Lung microvascular endothelial cell (primary cell): ENCODE data around the gene EGLN3. TPM values are rescaled to one million over a fixed set of nuclear protein-coding genes. Genes with fewer than 3 reads are reported as not detected.

Experiments
- DNase-seq, 2 donors: peaks; one replicate each; pipeline versions ENCODE4 v3.0.0 to v3.0.0-alpha.2; 2010; ENCODE audit warnings: low read depth in 2 of 2
- total RNA-seq: library from RNA; depleted of rRNA; stranded (reverse); fragments of >200 nt; gene quantifications from 2 replicates; pipeline ENCODE4 v1.2.1, GENCODE V29; 2014

Gene EGLN3
- total RNA-seq, 1 donor from 2014 or later: 6.2 TPM

GRCh38 chr14:33915682-33916081, 35.2 kb downstream of the EGLN3 start:
- no peak for DNase-seq

DNA sequence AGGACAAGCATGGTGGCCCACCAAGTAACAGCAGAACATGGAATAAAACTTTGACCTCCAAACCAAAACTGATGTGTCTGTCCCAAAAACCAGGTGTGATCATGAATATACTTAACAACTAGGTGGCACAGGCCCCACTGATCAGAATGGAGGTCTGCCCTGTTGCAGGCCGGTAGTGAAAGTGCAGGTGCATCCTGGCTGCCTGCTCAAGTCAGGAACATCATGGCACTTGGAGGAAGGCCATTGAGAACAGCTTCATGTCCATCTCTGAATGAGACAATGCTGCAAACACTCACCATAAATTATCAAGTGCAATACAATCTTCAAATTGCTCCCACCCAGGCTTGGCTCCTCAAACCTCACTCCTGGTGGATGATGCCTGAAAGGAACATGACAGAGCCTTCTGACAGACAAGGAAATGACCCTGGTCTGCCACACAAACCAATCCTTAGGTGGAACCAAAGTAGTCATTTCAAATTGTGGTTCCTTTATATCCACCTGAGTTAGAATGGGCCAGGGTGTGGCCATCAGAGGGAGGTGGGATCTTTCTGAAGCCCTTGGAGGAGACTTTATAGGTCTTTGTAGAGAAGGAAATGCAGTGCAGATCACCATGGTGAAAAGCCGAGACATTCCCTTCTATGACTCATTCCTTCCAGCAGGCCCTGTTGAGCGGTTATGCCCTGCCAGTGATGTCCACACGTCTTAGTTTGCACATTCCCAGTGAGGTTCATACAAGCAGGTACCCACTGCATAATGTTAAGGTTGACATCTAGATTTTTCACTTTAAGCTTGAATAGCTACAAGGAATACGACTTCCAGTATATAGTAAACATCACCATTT, 36.0 kb downstream of the EGLN3 start:
- peak; percentile 23 to 85 for DNase-seq

DNA sequence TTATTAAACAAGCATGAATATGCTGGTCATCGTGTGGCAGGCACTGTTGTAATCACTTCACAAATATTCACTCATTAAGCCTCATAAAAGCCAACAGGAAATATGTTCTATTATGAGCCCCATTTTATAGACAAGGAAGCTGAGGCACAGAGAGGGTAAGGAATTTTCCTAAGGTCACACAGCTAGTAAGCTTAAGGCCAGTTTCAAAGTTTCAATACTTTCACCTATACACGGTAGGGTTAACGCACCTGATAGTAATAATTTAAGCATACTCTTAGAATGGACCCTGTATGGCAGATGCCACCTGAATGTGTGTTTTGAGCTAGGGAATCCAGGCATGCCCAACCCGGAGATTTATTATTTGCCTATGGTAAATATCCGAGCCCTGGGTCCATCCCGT, 39.8 kb downstream of the EGLN3 start:
- no peak for DNase-seq

- no peak for DNase-seq
These were observed 40.4 kb downstream of the EGLN3 start for GRCh38 chr14:33910435-33910834.

- DNase-seq: no peak
These were observed 41.3 kb downstream of the EGLN3 start for GRCh38 chr14:33909380-33910084.

GRCh38 chr14:33908540-33909223, 42.2 kb downstream of the EGLN3 start:
- DNase-seq: no peak

DNA sequence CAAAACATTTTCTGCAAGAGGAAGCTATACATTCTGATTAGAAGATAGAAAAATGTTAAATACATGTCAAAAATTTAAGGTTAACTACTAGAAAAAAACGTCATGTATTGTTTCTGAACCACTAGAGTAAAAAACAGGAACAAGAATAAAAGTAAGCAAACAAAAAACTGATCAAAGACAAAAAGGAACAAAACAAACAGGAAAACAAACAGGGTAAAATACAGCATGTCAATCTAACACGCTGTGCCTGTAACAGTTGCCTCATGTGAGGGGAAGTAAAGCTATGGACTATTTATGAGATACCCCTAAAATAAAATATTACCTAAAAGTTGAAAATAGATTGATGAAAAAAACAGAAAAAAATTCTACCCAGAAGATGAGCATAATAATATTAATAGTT, 43.9 kb downstream of the EGLN3 start:
- no peak for DNase-seq

GRCh38 chr14:33904609-33905008, 46.3 kb downstream of the EGLN3 start:
- no peak for DNase-seq

DNA sequence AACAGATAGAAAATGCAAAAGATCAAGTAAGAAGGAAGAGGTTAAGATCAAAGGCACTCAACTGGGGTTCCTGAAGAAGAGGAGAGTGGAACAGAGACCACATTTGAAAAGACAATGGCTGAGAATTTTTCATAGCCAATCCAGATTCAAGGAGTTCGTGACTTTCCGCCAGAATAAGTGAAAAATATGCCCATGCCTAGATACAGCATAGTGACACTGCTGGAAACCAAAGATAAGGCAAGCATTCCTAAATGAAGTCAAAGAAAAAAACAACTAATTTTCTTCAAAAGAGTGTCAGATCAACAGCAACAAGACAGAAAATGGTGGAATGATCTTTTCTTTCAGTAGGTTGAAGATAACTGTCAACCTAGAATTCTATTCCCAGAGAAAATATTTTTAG, 47.5 kb downstream of the EGLN3 start:
- DNase-seq: no peak

- DNase-seq: no peak
These were observed 48.5 kb downstream of the EGLN3 start for GRCh38 chr14:33902363-33902762.

DNA sequence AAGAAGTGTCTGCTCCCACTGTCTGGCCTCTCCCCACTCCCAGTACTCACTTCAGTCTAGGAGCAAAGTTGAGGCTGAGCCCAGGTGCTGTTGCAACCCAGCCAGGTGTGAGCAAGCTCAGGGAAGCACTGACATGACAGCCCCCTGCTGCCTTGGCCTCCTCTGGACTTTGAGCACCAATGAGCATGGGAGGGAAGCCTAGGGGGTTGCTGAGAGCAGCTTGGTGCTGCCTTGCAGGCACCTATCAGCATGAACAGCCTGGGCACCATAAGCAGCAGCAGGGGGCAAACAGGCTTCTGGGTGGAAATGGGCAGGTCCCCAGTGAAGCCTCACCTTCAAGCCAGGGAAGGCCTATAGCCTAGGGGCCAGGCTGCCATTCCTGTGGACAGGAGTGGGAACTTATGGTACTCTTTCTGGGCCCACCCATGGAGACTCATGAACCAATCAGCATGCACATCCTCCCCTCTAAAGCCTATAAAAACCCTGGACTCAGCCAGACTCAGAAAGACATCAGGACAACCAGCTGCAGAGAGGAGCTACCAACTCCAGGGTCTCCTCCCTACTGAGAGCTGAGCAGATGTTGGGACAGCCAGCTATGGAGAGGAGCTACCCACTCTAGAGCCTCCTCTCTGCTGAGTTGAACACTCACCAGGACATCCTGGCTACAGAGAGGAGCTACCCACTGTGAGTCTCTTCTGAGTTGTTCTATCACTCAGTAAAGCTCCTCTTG, 49.3 kb downstream of the EGLN3 start:
- DNase-seq: no peak

GRCh38 chr14:33900706-33901105, 50.2 kb downstream of the EGLN3 start:
- DNase-seq: no peak

DNA sequence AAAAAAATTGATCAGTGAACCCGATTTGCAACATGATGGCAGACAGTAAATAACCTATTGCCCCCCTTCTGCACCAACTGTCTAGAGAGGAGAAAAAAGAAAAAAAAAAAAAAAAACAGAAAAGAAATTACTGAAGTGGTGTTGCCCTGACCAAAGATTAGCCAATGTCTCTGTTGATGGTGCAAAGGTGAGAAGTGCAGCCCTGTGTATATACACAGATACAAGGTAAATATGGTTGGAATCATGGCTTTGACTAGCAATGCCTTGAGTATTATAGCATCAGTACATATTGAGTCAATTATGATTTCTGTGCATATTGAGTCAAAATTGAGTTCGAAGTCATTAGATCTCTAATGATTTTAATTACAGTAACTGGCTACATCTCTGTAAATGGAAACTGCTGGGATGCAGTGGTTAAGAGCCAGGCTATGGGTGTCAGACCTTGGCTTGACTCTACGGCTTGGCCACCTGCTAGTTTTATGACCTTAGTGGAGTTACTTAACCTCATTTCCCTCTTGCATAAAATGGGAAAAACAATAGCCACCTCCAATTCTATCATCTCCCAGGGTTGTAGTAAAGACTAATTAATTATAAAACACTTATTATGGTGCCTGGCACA, 51.0 kb downstream of the EGLN3 start:
- no peak for DNase-seq

DNA sequence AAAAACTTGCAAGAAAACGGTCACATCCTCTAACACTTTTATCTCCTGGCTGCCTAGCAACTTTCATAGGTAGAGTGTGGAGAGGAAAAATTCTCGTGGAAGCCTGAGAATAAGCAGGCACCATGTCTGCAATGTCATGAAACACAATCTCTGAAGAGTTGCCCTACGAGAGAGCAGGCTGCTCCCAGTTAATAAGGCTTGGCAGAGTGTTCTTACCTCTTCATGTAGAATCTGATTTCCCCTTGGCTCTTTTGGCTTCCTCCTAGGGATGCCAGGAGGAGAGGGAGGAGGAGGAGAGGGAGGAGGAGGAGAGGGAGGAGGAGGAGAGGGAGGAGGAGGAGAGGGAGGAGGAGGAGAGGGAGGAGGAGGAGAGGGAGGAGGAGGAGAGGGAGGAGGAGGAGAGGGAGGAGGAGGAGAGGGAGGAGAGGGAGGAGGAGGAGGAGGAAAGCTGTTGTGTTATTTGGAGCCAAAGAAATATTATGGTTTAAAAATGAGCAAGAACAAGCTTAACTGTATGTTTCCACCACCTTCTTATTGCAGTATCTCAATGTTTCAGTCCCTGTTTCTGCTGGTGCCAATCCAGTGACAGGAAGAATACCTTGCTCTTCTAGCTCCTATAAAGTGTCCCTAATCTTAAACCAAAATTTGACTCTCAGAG, 52.9 kb downstream of the EGLN3 start:
- no peak for DNase-seq

GRCh38 chr14:33897382-33897781, 53.5 kb downstream of the EGLN3 start:
- no peak for DNase-seq

DNA sequence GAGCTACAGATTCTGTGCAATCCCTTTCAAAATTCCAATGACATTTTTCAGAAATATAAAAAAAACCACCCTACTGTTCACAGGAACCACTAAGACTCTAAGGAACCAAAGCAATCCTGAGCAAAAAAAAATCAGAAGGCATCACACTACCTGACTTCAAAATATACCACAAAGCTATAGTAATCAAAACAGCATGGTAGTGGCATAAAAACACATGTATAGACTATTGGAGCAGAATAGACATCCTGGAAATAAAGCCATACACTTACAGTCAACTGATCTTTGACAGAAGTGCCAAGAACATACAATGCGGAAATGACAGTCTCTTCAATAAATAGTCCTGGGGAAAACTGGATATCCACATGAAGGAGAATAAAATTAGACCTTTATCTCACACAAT, 56.5 kb downstream of the EGLN3 start:
- no peak for DNase-seq

GRCh38 chr14:33891700-33892099, 59.2 kb downstream of the EGLN3 start:
- DNase-seq: no peak

GRCh38 chr14:33884916-33885315, 66.0 kb downstream of the EGLN3 start:
- DNase-seq: no peak

GRCh38 chr14:33880330-33880729, 70.5 kb downstream of the EGLN3 start:
- DNase-seq: no peak

GRCh38 chr14:33879684-33880286, 71.1 kb downstream of the EGLN3 start:
- DNase-seq: no peak
